K562 (cell line): Measurements from ENCODE around the gene COL25A1. TPM values are rescaled to one million over a fixed set of nuclear protein-coding genes. Genes with fewer than 3 reads are reported as not detected.

Source experiments
- ARID1B ChIP-seq: fragments of 450-650 bp; IDR thresholded peaks from 2 replicates; pipeline ENCODE4 v1.6.1; 2016; ENCODE audit warnings: antibody characterized with exemption, mild to moderate bottlenecking, inconsistent platforms
- ARNT ChIP-seq, 2 experiments: fragments of 450-650 bp; IDR thresholded peaks; 2 replicates each; pipeline ENCODE4 v1.6.1; 2016; ENCODE audit warnings: mild to moderate bottlenecking in 1 of 2
- ATF3 ChIP-seq, 2 experiments: fragments of 450-650 bp in 1 of 2; sonication (generic) in 1 of 2; formaldehyde crosslinking in 1 of 2; IDR thresholded peaks in 1 of 2; conservative IDR thresholded peaks in 1 of 2; 2 replicates each; pipeline versions ENCODE4 v1.6.1 to v1.8.1; 2016 to 2023; ENCODE audit warnings: mild to moderate bottlenecking in 2 of 2, moderate library complexity in 2 of 2, inconsistent platforms in 1 of 2, missing genetic modification reagents in 1 of 2
- CREB1 ChIP-seq, 2 experiments: sonication (generic) in 1 of 2; formaldehyde crosslinking in 1 of 2; IDR thresholded peaks; 2 replicates each; pipeline versions ENCODE4 v1.6.1 to v1.8.0; 2012 to 2022; ENCODE audit warnings: inconsistent platforms in 1 of 2, mild to moderate bottlenecking in 1 of 2, missing genetic modification reagents in 1 of 2, moderate library complexity in 1 of 2
- DACH1 ChIP-seq: fragments of 450-650 bp; IDR thresholded peaks from 2 replicates; pipeline ENCODE4 v1.6.1; 2018; ENCODE audit not compliant: partially characterized antibody
- EHMT2 ChIP-seq: fragments of 450-650 bp; IDR thresholded peaks from 2 replicates; pipeline ENCODE4 v1.6.1; 2018; ENCODE audit warnings: antibody characterized with exemption
- ETS2 ChIP-seq: IDR thresholded peaks from 2 replicates; pipeline ENCODE4 v1.6.1; 2016; ENCODE audit warnings: borderline replicate concordance, missing genetic modification characterization, mild to moderate bottlenecking, moderate library complexity, missing compliant biosample characterization; ENCODE audit not compliant: poor library complexity, severe bottlenecking
- HOXB6 ChIP-seq: fragments of 250-450 bp; sonication (Bioruptor Pico); IDR thresholded peaks from 2 replicates; pipeline ENCODE4 v1.5.1; 2022; ENCODE audit warnings: mild to moderate bottlenecking, borderline replicate concordance
- KDM5B ChIP-seq: fragments of 200-600 bp; sonication (generic); IDR thresholded peaks from 2 replicates; pipeline ENCODE4 v1.6.1; 2012; ENCODE audit warnings: low read depth, mild to moderate bottlenecking, moderate library complexity, low read length, control low read depth, inconsistent platforms; ENCODE audit not compliant: insufficient replicate concordance
- MCM5 ChIP-seq: fragments of 450-650 bp; IDR thresholded peaks from 2 replicates; pipeline ENCODE4 v1.6.1; 2016; ENCODE audit warnings: low read depth
- MEIS2 ChIP-seq: fragments of 450-650 bp; IDR thresholded peaks from 2 replicates; pipeline ENCODE4 v1.6.1; 2014; ENCODE audit warnings: mild to moderate bottlenecking; ENCODE audit not compliant: partially characterized antibody
- PKNOX1 ChIP-seq: fragments of 450-650 bp; IDR thresholded peaks from 2 replicates; pipeline ENCODE4 v1.6.1; 2016
- RAD21 ChIP-seq, 2 experiments: fragments of 250-450 bp in 1 of 2; fragments of 450-650 bp in 1 of 2; sonication (Bioruptor Pico) in 1 of 2; formaldehyde crosslinking in 1 of 2; IDR thresholded peaks in 1 of 2; conservative IDR thresholded peaks in 1 of 2; 2 replicates each; pipeline versions ENCODE4 v1.4.0 to v1.8.0; 2020 to 2022; ENCODE audit warnings: mild to moderate bottlenecking in 2 of 2, moderate library complexity in 1 of 2
- RBM34 ChIP-seq: fragments of 200-400 bp; formaldehyde crosslinking; IDR thresholded peaks from 2 replicates; pipeline ENCODE4 v1.6.1; 2018; ENCODE audit warnings: low read length, borderline replicate concordance; ENCODE audit not compliant: insufficient read depth
- RNF2 ChIP-seq: sonication (generic); IDR thresholded peaks from 2 replicates; pipeline ENCODE4 v1.6.1; 2016
- SAFB2 ChIP-seq: fragments of 200-400 bp; formaldehyde crosslinking; IDR thresholded peaks from 2 replicates; pipeline ENCODE4 v1.6.1; 2018; ENCODE audit warnings: borderline replicate concordance, low read length, low read depth, moderate library complexity; ENCODE audit not compliant: severe bottlenecking
- SFPQ ChIP-seq: fragments of 200-400 bp; formaldehyde crosslinking; IDR thresholded peaks from 2 replicates; pipeline ENCODE4 v1.6.1; 2017; ENCODE audit warnings: mild to moderate bottlenecking, low read depth, low read length, moderate library complexity
- SMARCE1 ChIP-seq: fragments of 450-650 bp; IDR thresholded peaks from 2 replicates; pipeline ENCODE4 v1.7.1; 2016; ENCODE audit warnings: mild to moderate bottlenecking
- ZBTB7A ChIP-seq: IDR thresholded peaks from 2 replicates; pipeline ENCODE4 v1.6.1; 2011; ENCODE audit warnings: low read depth, mild to moderate bottlenecking, low read length, moderate library complexity, borderline replicate concordance; ENCODE audit not compliant: control insufficient read depth
- ZNF197 ChIP-seq: fragments of 200-800 bp; sonication (Bioruptor generic); IDR thresholded peaks from 2 replicates; pipeline ENCODE4 v1.6.1; 2016; ENCODE audit warnings: low read depth, missing genetic modification characterization, missing compliant biosample characterization
- ZNF232 ChIP-seq: sonication (generic); formaldehyde crosslinking; IDR thresholded peaks from 2 replicates; pipeline ENCODE4 v1.8.0; 2022; ENCODE audit warnings: mild to moderate bottlenecking, missing genetic modification reagents
- ZNF280B ChIP-seq: fragments of 250-450 bp; sonication (Bioruptor Pico); IDR thresholded peaks from 2 replicates; pipeline ENCODE4 v1.5.1; 2021; ENCODE audit warnings: mild to moderate bottlenecking
- ZNF695 ChIP-seq: fragments of 450-650 bp; formaldehyde crosslinking; IDR thresholded peaks from 2 replicates; pipeline ENCODE4 v1.4.0; 2020; ENCODE audit warnings: mild to moderate bottlenecking, moderate library complexity
- ZZZ3 ChIP-seq: fragments of 450-650 bp; IDR thresholded peaks from 2 replicates; pipeline ENCODE4 v1.6.1; 2016; ENCODE audit warnings: antibody characterized with exemption, mild to moderate bottlenecking, moderate library complexity
- polyA plus RNA-seq, 8 experiments: library from polyadenylated mRNA; depleted of rRNA in 4 of 8; stranded (reverse) in 5 of 8; unstranded in 3 of 8; fragments of >200 nt; fragmentation: Nextera tagmentation in 2 of 8; fragmentation: Illumina TruSeq in 1 of 8; extraction: Ambion mirVana in 2 of 8; extraction: Trizol in 1 of 8; gene quantifications; 2 replicates each; pipeline versions ENCODE4 v1.2.1 to v1.2.3, GENCODE V29; 2011 to 2014; ENCODE audit warnings: inconsistent platforms in 1 of 8, missing spikeins in 1 of 8
- total RNA-seq, 7 experiments: library from RNA; depleted of rRNA in 6 of 7; stranded (reverse); fragments of >200 nt in 6 of 7; fragmentation: Illumina TruSeq in 2 of 7; extraction: Trizol in 2 of 7; gene quantifications; 2 replicates each; pipeline versions ENCODE4 v1.2.1 to v1.2.3, GENCODE V29; 2011 to 2021; ENCODE audit warnings: low replicate concordance in 1 of 7

The COL25A1 gene
- total and polyA plus RNA-seq, 9 of the 15 experiments (the other 6 are each of a cell fraction or from before 2014, with no cell fraction given): 0.03 to 0.62 (median 0.27) TPM

- TF ChIP-seq ATF3 (IDR thresholded peaks at IDR 0.05) (peak; percentile 63), ATF3 (CRISPR knock-in tag; conservative IDR thresholded peaks at IDR 0.05) (no peak; the same call in 1 of the 2 replicates), HOXB6 (CRISPR knock-in tag) (no peak), ARID1B (peak; percentile 83), ZBTB7A (no peak), ARNT (IDR thresholded peaks at IDR 0.05) (no peak), RNF2 (no peak), SMARCE1 (peak; percentile 76; the same call in 1 of the 2 replicates), RBM34 (no peak), DACH1 (peak; percentile 33), ZNF232 (CRISPR knock-in tag) (no peak), ETS2 (tag) (no peak), SAFB2 (no peak), KDM5B (no peak), SFPQ (no peak), CREB1 (IDR thresholded peaks at IDR 0.05) (no peak), CREB1 (CRISPR knock-in tag; IDR thresholded peaks at IDR 0.05) (no peak), ZZZ3 (no peak), MEIS2 (peak; percentile 85), ZNF695 (CRISPR knock-in tag) (no peak), EHMT2 (no peak), ZNF280B (CRISPR knock-in tag) (no peak), MCM5 (no peak), PKNOX1 (peak; percentile 94), RAD21 (CRISPR knock-in tag; conservative IDR thresholded peaks at IDR 0.05 in 1 of 2, IDR thresholded peaks at IDR 0.05 in 1 of 2) (no peak), ZNF197 (CRISPR knock-in tag) (no peak)
Observed at GRCh38 chr4:108954880-108955279, 347.6 kb downstream of the COL25A1 start (continued).
